ENCODE data around the gene GPA33.

GRCh38 chr1:167033646-167034045 lies 56.5 kb downstream of the GPA33 start:
- TF ChIP-seq EZH2 (IDR thresholded peaks at IDR 0.05) (no peak), POLR2AphosphoS5 (IDR thresholded peaks at IDR 0.05; ENCODE audit: borderline replicate concordance, low read depth, low read length) (no peak), FOXP2 (optimal IDR thresholded peaks at IDR 0.05; ENCODE audit: control extremely low read depth, extremely low read length, insufficient read depth) (no peak)
